ENCODE results near the gene PIAS4. TPM values are rescaled to one million over a fixed set of nuclear protein-coding genes. Genes with fewer than 3 reads are reported as not detected.
A peak's percentile ranks its signal among the peaks of the same experiment; 100 is the strongest.

Gene PIAS4
- total and polyA plus RNA-seq, 2 of the 13 experiments (the other 11 are each of a cell fraction or from before 2014, with no cell fraction given), result 9.0 to 20.1 TPM

- Histone ChIP-seq H3K4me2 (ENCODE audit: low read depth, low read length) (no peak overlapping the region), H3K9ac (ENCODE audit: insufficient read depth, low read depth, low read length) (no peak overlapping the region), H3K9me3 (ENCODE audit: low read length) (no peaks in the 10 kb centered on the region), H3K4me3 (replicated peaks in 1 of 3; ENCODE audit: insufficient read depth in 1 of 3, low read depth in 2 of 3, low read length in 3 of 3) (no peak overlapping the region), H3K79me2 (ENCODE audit: insufficient read depth, low read length) (peaks cover 45% of the 10 kb centered on the region), H3K36me3 (replicated peaks in 1 of 2; ENCODE audit: control insufficient read depth in 1 of 2, insufficient read depth in 2 of 2, low read length in 2 of 2) (peaks cover 76 to 88% of the 10 kb centered on the region in 2 experiments), H3K4me1 (ENCODE audit: insufficient read depth, low read length) (peaks cover 37% of the 10 kb centered on the region), H4K20me1 (ENCODE audit: insufficient read depth, low read length) (peaks cover 94% of the 10 kb centered on the region), H2AFZ (ENCODE audit: low read length) (no peak overlapping the region), H3K27ac (ENCODE audit: extremely low read length, insufficient read depth, low read length) (no peak overlapping the region), H3K27me3 (ENCODE audit: control insufficient read depth in 1 of 2, insufficient read depth in 2 of 2, low read length in 2 of 2) (no peaks in the 10 kb centered on the region; a peak in 1 of 5 replicates)
- intact Hi-C loops (cut with micrococcal nuclease; ENCODE audit: unreplicated experiment), result no loop called here
- in situ Hi-C loops (cut with HindIII; ENCODE audit: extremely low pct_ligation_motif_present, low pct_unique_long_range_greater_than_20kb), result no loop called here
- FAIRE-seq (no peak), ATAC-seq (no peak), DNase-seq (ENCODE audit: low spot score) (no peak)
- ChIA-PET CTCF (ENCODE audit: low intra/inter-chr PET ratio, low total read pairs) (no interaction called here), POLR2A (interaction anchor here (1.1 to 7.4 kb wide), 3 partner anchors 8 to 11 kb away, joined by 4 to 118 read pairs (median 12); partner anchors contain the start of gene DAPK3)
- no TSS peak for BruUV-seq (replicated peaks)
- WGBS (ENCODE audit: low lambda C conversion rate), result 100% methylated on average over 5 of the region's 25 CpGs
- TF ChIP-seq, protein P1, sequence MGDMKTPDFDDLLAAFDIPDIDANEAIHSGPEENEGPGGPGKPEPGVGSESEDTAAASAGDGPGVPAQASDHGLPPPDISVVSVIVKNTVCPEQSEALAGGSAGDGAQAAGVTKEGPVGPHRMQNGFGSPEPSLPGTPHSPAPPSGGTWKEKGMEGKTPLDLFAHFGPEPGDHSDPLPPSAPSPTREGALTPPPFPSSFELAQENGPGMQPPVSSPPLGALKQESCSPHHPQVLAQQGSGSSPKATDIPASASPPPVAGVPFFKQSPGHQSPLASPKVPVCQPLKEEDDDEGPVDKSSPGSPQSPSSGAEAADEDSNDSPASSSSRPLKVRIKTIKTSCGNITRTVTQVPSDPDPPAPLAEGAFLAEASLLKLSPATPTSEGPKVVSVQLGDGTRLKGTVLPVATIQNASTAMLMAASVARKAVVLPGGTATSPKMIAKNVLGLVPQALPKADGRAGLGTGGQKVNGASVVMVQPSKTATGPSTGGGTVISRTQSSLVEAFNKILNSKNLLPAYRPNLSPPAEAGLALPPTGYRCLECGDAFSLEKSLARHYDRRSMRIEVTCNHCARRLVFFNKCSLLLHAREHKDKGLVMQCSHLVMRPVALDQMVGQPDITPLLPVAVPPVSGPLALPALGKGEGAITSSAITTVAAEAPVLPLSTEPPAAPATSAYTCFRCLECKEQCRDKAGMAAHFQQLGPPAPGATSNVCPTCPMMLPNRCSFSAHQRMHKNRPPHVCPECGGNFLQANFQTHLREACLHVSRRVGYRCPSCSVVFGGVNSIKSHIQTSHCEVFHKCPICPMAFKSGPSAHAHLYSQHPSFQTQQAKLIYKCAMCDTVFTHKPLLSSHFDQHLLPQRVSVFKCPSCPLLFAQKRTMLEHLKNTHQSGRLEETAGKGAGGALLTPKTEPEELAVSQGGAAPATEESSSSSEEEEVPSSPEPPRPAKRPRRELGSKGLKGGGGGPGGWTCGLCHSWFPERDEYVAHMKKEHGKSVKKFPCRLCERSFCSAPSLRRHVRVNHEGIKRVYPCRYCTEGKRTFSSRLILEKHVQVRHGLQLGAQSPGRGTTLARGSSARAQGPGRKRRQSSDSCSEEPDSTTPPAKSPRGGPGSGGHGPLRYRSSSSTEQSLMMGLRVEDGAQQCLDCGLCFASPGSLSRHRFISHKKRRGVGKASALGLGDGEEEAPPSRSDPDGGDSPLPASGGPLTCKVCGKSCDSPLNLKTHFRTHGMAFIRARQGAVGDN (CRISPR knock-in tag; IDR thresholded peaks at IDR 0.05), result 0 out of 2 replicates have a peak, but pooled peaks have one; percentile 23
- no peak for TF ChIP-seq ZFP1 (CRISPR knock-in tag; IDR thresholded peaks at IDR 0.05)
- no peak for TF ChIP-seq DPF2 (CRISPR knock-in tag; IDR thresholded peaks at IDR 0.05; ENCODE audit: borderline replicate concordance, low read depth)
- no peak for TF ChIP-seq MED13 (CRISPR knock-in tag; IDR thresholded peaks at IDR 0.05)
- TF ChIP-seq ZBTB20 (CRISPR knock-in tag; IDR thresholded peaks at IDR 0.05; ENCODE audit: borderline replicate concordance, low read depth), result no peak
- no peak for TF ChIP-seq FOXM1 (CRISPR knock-in tag; IDR thresholded peaks at IDR 0.05)
- TF ChIP-seq ZZZ3 (CRISPR knock-in tag; IDR thresholded peaks at IDR 0.05; ENCODE audit: borderline replicate concordance), result no peak
- TF ChIP-seq ZNF20 (CRISPR knock-in tag; IDR thresholded peaks at IDR 0.05), result no peak
- TF ChIP-seq AKNA (CRISPR knock-in tag; IDR thresholded peaks at IDR 0.05; ENCODE audit: borderline replicate concordance), result no peak
- no peak for TF ChIP-seq CHD4 (IDR thresholded peaks at IDR 0.05; ENCODE audit: borderline replicate concordance, low read length)
- no peak for TF ChIP-seq ZSCAN25 (CRISPR knock-in tag; IDR thresholded peaks at IDR 0.05)
- TF ChIP-seq POLR2AphosphoS2 (IDR thresholded peaks at IDR 0.05; ENCODE audit: low read depth, low read length), result peak; percentile 81; the same call in 1 of the 2 replicates
Measured at GRCh38 chr19:3979674-3980352, 27.7 kb upstream of the PIAS4 start.

All from HepG2 (cell line).